NCI-H187 (cell line): ENCODE measurements around the gene HNRNPF.
A peak's percentile ranks its signal among the peaks of the same experiment; 100 is the strongest.
"Not testable (repeated sequence)": the region's sequence is repeated elsewhere in the genome, so short reads cannot be mapped to it uniquely, and the experiment has no call there.

Experiments
- DNase-seq, 2 experiments: peaks; one replicate each; lab custom pipeline; 2025; lab: John Stamatoyannopoulos, UW

Gene HNRNPF, protein sequence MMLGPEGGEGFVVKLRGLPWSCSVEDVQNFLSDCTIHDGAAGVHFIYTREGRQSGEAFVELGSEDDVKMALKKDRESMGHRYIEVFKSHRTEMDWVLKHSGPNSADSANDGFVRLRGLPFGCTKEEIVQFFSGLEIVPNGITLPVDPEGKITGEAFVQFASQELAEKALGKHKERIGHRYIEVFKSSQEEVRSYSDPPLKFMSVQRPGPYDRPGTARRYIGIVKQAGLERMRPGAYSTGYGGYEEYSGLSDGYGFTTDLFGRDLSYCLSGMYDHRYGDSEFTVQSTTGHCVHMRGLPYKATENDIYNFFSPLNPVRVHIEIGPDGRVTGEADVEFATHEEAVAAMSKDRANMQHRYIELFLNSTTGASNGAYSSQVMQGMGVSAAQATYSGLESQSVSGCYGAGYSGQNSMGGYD

GRCh38 chr10:43408710-43409384, at the start of gene HNRNPF:
HNRNPF (minus strand) TSS chr10:43409186; CDS start chr10:43387884, 21,302 bp downstream.
- peak; percentile 79 to 88 for DNase-seq

- no peak for DNase-seq
Observed at GRCh38 chr10:43458227-43458626, 49.2 kb upstream of the HNRNPF start.

GRCh38 chr10:43456561-43456960, 47.6 kb upstream of the HNRNPF start:
- not testable (repeated sequence) for DNase-seq

DNA sequence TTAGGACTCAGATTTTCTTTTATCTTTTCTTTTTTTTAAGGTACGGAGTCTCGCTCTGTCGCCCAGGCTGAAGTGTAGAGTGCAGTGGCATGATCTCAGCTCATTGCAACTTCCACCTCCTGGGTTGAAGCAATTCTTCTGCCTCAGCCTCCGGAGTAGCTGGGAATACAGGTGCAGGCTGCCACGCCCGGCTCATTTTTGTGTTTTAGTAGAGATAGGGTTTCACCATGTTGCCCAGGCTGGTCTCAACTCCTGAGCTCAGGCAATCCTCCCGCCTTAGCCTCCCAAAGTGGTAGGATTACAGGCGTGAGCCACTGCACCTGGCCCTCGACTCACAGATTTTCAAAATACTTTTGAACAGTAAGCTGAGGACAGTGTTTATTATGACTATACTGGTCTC, 45.0 kb upstream of the HNRNPF start:
- DNase-seq, result not testable (repeated sequence)

GRCh38 chr10:43453266-43453831, 44.4 kb upstream of the HNRNPF start:
- DNase-seq, result no peak

DNA sequence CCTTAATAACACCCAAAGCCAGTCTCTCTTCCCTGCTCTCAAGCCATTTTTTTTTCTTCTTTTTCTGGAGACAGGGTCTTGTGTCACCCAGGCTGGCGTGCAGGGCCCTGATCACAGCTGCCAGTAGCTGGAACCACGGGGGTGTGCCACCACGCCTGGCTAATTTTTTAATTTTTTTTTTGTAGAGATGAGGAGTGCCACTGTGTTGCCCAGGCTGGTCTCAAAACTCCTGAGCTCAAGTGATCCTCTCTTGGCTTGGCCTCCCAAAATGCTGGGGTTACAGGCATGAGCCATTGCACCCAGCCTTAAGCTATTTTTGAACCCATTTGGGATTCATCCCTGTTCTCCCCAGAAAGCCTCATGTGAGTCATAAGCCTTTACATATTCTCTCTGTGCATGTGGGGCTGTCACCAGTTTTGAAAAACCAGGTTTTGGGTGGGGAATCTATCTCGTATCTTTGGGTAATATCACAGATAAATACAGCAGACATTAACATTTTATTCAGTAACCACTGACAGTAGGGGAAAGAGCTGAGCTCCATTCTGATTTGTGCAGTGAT, 43.4 kb upstream of the HNRNPF start:
- no peak for DNase-seq

DNA sequence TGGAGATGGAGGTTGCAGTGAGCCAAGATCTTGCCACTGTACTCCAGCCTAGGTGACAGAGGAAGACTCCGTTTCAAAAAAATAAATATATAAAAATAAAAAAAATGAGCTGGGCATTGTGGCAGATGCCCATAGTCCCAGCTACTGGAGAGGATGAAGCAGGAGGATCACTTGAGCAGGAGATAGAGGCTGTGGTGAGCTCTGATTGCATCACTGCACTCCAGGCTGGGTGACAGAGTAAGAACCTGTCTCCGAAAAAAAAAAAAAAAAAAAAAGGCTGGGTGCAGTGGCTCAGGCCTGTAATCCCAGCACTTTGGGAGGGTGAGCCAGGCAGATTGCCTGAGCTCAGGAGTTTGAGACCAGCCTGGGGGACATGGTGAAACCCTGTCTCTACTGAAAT, 39.8 kb upstream of the HNRNPF start:
- DNase-seq, result no peak

DNA sequence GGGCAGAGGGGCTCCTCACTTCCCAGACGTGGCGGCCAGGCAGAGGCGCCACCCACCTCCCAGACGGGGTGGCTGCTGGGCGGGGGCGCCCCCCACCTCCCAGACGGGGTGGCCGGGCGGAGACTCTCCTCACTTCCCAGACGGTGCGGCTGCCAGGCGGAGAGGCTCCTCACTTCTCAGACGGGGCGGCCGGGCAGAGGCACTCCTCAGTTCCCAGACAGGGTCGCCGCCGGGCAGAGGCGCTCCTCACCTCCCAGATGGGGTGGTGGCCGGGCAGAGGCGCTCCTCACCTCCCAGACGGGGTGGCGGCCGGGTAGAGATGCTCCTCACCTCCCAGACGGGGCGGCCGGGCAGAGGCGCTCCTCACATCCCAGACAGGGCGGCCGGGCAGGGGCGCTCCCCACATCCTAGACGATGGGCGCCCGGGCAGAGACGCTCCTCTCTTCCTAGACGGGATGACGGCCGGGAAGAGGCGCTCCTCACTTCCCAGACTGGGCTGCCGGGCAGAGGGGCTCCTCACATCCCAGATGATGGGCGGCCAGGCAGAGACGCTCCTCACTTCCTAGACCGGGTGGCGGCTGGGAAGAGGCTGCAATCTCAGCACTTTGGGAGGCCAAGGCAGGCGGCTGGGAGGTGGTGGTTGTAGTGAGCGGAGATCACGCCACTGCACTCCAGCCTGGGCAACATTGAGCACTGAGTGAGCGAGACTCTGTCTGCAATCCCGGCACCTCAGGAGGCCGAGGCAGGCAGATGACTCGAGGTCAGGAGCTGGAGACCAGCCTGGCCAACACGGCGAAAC, 37.4 kb upstream of the HNRNPF start:
- DNase-seq, result not testable (repeated sequence)

DNA sequence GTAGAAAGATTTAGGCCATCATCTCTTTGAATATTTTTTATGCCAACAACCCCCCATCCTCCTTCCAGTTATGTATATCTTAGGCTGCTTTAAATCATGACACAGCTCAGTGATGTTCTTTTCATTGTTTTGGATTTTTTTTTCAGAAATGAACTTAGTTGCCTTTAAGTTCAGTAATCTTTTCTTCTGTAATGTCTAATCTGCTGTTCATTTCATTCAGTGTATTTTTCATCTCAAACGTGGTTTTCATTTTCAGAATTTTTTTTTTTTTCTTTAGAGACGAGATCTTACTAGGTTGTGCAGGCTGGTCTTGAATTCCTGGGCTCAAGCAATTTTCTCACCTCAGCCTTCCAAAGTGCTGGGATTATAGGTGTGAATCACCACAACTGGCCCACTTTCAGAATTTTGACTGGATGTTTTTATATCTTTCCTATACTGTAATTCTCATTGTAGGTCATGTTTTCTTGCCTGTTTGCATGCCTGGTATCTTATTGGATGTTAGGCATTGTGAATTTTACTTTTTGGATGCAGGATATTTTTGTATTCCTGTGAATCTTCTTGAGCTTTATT, 36.0 kb upstream of the HNRNPF start:
- DNase-seq, result no peak

- DNase-seq, result no peak
Observed at GRCh38 chr10:43444323-43444722, 35.3 kb upstream of the HNRNPF start.

DNA sequence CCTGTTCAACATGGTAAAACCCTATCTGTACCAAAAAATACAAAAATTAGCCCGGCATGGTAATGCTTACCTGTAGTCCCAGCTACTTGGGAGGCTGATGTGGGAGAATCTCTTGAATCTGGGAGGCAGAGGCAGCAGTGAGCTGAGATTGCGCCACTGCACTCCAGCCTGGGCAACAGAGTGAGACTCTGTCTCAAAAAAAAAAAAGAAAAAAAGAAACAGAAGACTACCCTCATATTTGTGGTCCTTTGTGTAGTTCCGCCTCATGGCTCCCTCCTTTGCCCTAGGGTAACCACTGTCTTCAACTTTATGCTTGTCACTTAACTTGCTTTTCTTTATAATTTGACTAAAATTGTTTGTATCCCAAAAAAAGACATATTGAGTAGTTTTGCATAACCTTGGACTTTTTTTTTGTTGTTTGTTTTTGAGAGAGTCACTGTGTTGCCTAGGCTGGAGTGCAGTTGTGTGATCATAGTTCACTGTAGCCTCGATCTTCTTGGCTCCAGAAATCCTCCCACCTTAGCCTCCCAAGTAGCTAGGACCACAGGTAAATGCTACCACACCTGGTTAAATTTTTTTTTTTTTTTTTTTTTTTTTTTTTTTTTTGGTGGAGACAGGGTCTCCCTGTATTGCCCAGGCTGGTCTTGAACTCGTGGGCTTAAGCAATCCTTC, 31.6 kb upstream of the HNRNPF start:
- no peak for DNase-seq

DNA sequence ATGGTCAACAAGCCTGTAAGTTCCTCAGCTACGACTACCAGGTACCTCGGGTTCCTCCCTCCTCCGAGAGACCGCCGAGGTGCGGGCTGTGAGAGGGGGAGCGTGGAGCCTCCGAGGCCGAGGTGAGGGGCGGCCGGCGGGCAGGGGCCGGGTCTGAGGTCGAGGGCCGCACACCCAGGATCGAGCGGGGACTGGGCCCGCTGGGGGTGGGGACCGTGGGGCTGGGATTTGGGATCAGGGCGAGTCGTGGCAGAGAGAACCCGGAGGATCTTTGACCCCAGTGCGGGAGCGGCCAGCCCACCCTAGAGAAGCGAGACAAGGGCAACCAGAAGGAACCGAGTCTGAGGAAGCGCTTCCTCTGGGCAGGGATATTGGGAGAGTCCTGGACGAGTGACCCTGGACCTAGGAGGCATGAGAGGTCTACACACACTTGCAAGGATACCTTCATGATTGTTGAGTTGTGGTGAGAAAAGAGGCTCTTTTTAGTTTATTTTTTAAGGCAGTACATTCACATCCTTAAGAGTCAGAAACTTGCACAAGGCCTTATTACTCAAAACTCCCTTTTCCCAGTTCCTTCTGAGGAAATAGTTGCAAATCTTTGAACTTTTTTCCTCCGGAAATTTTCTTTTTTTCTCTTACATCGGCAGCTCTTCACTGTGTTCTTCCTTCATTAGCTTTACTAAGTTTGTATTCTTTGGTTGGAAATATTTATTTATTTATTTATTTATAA, 28.3 kb upstream of the HNRNPF start:
- no peak for DNase-seq

GRCh38 chr10:43436291-43437140, 27.5 kb upstream of the HNRNPF start, which contains the start of gene ZNF487:
ZNF487 (plus strand) TSS chr10:43437111; CDS start chr10:43475814, 38,703 bp downstream.
- DNase-seq, result peak; percentile 39 to 41

DNA sequence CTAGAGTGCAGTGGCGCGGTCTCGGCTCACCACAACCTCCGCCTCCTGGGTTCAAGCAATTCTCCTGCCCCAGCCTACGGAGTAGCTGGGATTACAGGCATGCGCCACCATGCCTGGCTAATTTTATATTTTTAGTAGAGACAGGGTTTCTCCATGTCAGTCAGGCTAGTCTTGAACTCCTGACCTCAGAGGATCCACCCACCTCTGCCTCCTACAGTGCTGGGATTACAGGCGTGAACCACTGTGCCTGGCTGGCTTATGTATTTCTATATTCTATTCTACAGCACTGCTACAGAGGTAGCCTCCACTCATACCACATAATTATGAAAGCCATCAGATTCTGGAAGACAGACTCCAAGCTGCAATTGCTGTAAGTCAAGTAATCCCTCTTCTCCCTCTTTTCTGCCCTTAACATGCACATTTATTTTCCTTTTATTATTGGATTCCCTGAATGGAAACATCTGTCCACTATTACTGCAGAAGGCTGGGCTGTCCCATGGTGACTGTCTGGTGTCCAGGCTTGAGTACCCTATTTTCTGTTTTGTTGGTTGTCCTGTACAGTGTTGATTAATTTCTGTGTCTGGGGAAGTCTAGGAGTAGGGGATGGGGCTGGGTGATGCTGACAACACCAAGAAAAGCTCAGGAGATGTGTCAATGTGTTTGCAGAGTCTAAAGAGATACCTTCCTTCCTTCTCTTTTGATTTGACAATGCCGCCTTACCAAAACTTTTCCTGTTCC, 22.1 kb upstream of the HNRNPF start:
- no peak for DNase-seq

- DNase-seq, result no peak
Observed at GRCh38 chr10:43427166-43427825, 18.3 kb upstream of the HNRNPF start.

- not testable (repeated sequence) for DNase-seq
Observed at GRCh38 chr10:43426476-43426875, 17.5 kb upstream of the HNRNPF start.

GRCh38 chr10:43424416-43424815, 15.4 kb upstream of the HNRNPF start:
- DNase-seq, result no peak

DNA sequence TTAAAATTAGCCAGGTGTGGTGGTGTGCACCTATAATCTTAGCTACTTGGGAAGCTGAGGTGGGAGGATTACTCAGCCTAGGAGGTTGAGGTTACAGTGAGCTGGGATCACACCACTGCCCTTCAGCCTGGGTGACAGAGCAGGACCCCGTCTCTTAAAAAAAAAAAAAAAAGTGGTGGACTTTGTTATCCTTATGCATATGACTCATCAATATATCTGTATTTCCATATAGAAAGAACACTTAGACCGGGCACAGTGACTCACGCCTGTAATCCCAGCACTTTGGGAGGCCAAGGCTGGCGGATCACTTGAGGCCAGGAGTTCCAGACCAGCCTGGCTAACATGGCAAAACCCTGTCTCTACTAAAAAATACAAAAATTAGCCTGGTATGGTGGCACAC, 13.0 kb upstream of the HNRNPF start:
- DNase-seq, result not testable (repeated sequence)
